Measurements from ENCODE around the gene RPL7L1.
"Not testable (repeated sequence)": the region's sequence is repeated elsewhere in the genome, so short reads cannot be mapped to it uniquely, and the experiment has no call there.

Gene RPL7L1

DNA sequence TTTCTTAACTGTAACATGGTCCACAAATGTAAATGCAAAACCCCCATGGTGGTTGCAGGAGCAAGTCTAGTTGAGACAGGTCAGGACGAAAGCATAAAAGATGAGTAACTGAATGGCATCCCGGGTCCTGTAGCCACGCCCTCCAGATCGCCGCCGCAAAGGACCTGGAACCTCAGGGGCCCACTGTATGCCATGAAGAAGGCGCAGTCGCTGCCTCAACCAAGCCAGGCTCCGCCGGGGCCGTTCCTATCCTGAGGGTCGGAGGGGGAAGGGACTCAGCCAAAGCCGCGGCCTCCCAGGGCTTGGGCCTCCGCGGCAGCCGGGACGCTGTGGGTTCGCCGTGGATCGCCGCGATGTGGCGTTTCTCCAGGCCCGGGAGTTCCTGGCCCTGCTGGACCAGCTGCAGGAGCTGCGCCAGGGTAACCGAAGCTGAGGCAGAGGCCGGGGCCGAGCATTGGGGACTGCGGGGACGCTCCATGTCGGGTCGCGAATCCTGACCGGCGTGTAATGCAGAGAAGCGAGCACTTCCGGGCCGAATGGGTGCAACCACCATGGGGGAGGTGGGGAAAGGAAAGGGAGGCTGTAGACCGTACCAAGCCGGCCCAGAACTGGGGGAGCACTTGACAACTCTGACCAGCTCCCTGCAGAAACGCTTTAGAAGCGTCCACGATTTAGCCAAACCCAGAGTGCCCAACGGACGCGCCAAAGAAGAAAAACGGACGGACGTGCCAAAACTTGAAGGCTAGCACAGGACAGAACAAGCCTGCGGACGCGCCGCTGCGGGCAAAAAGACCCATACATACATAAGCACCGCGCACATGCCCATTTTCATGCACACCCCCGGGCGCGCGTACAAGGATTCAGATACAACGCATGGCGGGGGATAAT lies 11.1 kb downstream of the RPL7L1 start:
- in situ Hi-C loops (cut with MboI; ENCODE audit: low sequenced_read_pairs), result no loop called here

DNA sequence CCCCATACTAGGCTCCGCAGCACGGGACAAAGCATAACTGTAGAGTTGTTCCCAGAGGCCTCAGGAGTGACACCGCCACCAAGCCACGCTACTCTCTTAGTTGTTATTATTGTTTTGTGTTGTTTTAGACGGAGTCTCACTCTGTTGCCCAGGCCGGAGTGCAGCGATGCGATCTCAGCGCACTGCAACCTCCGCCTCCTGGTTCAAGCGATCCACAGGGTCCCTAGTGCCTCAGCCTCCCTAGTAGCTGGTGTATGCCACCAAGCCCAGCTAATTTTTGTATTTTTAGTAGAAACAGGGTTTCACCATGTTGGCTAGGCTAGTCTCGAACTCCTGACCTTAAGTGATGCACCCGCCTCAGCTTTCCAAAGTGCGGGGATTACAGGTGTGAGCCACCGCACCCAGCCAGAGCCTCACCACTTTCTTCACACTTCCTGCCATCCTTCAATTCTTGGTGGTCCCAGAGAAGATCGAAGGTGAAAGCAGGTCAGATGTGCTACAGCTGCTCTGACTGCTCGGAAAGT lies 11.8 kb downstream of the RPL7L1 start:
- in situ Hi-C loops (cut with MboI; ENCODE audit: low sequenced_read_pairs), result no loop called here

DNA sequence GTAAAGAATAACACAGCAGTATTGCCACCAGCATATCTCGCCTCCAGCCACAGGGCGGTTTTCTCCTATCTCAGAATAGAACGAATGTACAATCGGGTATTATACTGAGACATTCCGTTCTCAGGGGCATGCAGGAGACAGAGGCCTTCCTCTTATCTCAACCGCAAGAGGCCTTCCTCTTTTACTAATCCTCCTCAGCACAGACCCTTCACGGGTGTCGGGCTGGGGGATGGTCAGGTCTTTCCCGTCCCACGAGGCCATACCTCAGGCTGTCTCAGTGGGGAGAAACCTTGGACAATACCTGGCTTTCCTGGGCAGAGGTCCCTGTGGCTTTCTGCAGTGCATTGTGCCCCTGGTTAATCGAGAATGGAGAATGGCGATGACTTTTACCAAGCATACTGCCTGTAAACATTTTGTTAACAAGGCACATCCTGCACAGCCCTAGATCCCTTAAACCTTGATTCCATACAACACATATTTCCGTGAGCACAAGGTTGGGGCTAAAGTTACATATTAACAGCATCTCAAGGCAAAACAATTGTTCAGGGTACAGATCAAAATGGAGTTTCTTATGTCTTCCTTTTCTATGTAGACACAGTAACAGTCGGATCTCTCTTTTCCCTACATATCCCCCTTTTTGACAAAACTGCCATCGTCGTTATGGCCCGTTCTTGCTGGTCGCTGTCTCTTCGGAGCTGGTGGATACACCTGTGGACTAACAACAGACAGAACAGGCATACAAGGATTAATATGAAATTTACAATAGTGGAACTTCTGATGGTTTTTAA lies 14.8 kb downstream of the RPL7L1 start:
- in situ Hi-C loops (cut with MboI; ENCODE audit: low sequenced_read_pairs), result not testable (repeated sequence)

DNA sequence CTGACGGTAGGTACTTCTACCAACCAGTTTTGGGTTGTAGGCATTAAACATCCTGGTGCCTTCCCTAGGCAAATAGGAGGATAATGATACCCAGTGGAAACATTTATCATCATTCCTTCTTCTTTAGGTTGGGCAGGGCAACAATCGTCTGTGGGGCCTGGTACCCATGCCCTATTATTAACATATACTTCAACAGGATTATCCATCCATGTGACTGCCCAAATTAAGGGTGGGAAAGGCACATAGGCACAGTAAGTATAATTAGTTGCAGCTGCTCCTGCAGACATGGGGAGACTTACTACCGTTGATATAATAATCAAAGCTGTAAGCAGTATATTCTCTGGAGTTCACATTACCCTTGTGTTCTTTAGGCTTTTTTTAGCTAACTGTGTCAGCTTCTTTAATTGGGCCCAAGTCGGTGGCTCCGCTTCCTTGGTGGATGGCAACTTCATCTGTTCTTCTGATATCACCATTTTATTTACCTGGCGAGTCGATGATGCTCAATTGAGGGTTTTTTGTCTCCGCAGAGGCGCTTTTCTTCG lies 16.8 kb downstream of the RPL7L1 start:
- in situ Hi-C loops (cut with MboI; ENCODE audit: low sequenced_read_pairs), result no loop called here

DNA sequence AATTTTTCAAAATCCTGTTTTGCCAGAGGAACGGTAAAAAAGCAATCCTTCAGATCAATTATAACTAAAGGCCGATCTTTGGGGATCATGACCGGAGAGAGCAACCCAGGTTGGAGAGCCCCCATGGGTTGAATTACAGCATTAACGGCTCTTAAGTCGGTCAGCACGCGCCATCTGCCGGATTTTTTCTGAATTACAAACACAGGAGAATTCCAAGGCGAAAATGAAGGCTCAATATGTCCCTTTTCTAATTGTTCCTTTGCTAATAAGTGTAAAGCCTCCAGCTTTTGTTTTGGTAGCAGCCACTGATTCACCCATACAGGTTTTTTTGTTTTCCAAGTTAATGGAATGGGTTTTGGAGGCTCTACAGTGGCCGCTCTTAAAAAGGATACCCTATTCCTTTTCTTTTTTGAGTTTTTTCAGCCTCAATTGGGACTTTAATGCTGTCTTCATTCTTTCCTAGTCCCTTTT lies 19.5 kb downstream of the RPL7L1 start:
- in situ Hi-C loops (cut with MboI; ENCODE audit: low sequenced_read_pairs), result no loop called here

DNA sequence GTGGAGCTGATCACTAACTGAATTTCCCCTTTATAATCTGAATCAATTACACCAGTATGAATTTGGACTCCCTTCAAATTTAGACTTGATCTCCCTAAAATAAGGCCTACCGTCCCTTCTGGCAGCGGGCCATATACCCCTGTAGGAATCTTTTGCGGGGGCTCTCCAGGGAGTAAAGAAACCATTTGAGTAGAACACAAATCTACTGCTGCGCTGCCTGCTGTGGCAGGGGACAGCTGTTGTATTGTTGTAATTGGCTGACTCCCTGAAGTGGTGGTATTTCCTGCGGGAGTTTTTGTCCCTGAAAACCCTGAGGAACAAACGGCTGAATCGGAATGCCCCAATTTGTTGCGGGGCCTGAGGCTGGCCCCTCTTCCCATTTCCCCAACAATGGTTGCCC lies 20.5 kb downstream of the RPL7L1 start:
- in situ Hi-C loops (cut with MboI; ENCODE audit: low sequenced_read_pairs), result loop anchor here (10.0 kb wide), 1 partner anchor 245 kb away; no protein-coding TSS in a partner anchor

DNA sequence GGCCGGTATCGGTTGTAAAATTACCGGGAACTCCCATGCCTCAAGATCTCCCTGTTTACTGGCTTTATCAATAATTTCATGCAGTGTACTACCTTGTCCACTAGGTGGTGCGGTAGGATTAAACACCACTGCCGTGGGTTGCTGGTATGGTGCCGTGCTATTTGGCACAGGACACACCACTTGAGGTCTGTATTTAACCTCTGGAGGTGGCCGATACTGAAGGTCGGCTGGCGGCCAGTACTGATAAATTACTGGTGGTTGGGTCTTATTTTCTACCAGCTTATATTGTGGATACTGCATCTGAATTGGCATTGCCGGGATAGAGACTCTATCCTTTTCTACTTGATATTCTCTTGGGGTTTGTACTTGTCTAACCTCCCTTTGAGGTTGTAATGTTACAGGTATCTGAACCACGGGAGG lies 22.1 kb downstream of the RPL7L1 start:
- in situ Hi-C loops (cut with MboI; ENCODE audit: low sequenced_read_pairs), result loop anchor here (10.0 kb wide), 1 partner anchor 243 kb away; no protein-coding TSS in a partner anchor

DNA sequence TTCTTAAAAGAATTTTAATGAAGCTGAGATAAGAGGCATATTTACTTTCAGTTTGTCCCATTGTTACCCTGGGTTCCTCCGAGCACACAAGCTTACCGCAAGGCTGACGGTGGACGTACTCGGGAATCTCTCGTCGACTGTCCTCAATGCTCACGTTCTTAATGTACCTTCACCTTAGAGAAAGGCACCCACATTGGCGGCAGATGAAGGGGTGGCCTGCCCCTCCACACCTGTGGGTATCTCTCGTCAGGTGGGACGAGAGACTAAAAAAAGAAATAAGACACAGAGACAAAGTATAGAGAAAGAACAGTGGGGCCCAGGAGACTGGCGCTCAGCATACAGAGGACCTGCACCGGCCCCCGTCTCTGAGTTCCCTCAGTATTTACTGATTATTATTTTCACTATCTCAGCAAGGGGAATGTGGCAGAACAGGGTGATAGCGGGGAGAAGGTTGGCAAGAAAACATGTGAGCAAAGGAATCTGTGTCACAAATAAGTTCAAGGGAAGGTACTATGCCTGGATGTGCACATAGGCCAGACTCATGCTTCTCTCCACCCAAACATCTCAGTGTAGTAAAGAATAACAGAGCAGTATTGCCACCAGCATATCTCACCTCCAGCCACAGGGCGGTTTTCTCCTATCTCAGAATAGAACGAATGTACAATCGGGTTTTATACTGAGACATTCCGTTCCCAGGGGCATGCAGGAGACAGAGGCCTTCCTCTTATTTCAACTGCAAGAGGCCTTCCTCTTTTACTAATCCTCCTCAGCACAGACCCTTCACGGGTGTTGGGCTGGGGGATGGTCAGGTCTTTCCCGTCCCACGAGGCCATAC lies 23.2 kb downstream of the RPL7L1 start:
- in situ Hi-C loops (cut with MboI; ENCODE audit: low sequenced_read_pairs), result loop anchor here (10.0 kb wide), 1 partner anchor 242 kb away; no protein-coding TSS in a partner anchor

DNA sequence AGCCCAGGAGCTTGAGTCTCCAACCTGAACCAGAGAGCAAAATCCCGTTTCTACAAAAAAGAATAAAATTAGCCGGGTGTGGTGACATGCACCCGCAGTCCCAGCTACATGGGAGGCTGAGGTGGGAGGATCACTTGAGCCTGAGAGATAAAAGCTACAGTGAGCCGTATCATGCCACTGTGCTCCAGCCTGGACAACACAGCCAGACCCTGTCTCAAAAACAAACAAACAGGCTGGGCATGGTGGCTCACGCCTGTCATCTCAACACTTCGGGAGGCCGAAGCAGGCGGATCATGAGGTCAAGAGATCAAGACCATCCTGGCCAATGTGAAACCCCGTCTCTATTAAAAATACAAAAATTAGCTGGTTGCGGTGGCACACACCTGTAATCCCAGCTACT lies 25.1 kb downstream of the RPL7L1 start:
- in situ Hi-C loops (cut with MboI; ENCODE audit: low sequenced_read_pairs), result loop anchor here (10.0 kb wide), 1 partner anchor 240 kb away; no protein-coding TSS in a partner anchor

DNA sequence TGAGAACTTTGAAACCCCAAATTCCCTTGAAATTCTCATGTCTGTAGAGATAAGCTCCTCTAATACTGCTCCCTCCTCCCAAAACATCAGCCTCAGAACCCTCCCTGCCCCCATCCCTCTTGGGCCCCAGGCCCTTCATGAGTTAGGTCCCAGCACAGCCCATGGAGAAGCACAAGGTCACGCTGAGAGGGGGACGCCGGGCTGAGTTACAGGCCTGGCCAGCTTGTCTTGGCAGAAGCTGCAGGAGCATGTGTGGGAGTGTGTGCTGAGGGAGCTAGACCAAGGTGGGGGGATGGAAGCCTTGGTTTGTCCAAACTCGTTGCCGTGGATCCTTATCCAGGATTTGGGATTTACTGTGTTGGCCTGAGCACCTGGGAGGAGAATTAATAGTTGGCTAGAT lies 27.9 kb downstream of the RPL7L1 start:
- in situ Hi-C loops (cut with MboI; ENCODE audit: low sequenced_read_pairs), result loop anchor here (10.0 kb wide), 1 partner anchor 237 kb away; no protein-coding TSS in a partner anchor

DNA sequence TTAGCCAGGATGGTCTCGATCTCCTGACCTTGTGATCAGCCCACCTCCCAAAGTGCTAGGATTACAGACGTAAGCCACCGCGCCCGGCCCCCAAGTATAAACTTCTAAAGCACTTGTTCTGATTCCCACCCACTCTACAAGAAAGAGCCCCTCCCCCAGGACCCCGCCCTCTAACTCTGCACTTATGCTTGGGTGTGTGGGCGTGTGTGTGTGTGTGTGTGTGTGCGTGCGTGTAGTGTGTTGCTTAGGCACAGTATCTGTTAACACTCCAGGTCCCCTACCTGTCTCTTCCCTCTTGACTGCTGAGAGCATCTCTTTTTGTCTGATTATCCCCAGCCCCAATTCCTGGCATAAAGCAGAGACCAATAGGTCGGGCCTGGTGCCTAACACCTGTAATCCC lies 30.4 kb downstream of the RPL7L1 start:
- in situ Hi-C loops (cut with MboI; ENCODE audit: low sequenced_read_pairs), result loop anchor here (10.0 kb wide), 1 partner anchor 235 kb away; no protein-coding TSS in a partner anchor

DNA sequence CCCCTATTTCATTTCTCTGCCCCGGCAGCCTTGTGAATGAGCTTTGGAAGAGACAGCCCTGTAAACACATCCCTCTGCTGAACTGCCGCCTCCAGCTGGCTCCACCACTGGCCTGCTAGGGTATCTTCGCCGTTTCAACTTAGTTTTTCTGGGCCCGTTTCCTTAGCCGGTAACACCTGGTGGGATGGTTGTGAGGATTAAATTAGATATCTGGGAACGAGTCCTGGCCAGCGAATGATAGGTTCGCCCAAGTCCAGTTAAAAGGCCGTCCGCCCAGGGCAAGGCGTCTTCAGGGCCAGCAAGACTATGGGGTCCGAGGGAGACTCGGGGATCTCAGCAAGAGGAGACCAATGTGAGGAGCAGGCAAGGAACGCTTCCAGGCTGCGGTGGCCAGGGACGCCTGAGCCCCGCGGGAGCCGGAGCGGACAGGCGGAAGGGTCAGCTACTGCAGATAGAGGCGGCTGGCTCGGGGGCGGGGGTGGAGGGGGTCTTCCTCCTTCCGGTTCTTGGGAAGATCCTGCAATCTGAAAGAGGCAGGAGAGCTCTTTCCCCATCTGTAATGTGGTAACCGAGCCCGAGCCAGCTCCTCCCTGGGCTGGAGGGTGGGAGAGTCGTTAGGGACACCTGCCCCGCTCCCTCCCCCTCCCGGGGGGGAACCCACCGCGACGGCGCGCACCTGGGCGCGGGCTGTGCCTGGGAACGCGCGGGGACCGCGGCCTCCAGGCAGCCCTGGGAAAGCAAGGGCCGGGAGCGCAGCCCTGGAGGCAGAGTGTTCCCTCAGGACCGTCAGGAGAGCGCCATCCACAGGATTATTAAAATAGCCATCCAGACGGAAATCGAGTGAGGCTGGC lies 32.0 kb downstream of the RPL7L1 start:
- in situ Hi-C loops (cut with MboI; ENCODE audit: low sequenced_read_pairs), result no loop called here

DNA sequence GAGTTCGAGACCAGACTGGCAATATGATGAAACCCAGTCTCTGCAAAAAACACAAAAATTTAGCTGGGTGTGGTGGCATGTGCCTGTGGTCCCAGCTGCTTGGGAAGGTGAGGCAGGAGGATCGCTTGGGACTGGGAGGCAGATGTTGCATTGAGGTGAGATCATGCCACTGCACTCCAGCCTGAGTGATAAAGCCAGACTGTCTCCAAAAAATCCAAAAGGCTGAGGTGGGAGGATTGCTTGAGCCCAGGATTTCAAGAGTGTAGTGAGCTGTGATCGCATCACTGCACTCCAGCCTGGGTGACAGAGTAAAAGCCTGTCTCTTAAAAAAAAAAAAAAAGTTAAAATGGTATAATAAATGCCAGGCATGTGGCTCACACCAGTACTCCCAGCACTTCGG lies 35.1 kb downstream of the RPL7L1 start:
- in situ Hi-C loops (cut with MboI; ENCODE audit: low sequenced_read_pairs), result no loop called here

DNA sequence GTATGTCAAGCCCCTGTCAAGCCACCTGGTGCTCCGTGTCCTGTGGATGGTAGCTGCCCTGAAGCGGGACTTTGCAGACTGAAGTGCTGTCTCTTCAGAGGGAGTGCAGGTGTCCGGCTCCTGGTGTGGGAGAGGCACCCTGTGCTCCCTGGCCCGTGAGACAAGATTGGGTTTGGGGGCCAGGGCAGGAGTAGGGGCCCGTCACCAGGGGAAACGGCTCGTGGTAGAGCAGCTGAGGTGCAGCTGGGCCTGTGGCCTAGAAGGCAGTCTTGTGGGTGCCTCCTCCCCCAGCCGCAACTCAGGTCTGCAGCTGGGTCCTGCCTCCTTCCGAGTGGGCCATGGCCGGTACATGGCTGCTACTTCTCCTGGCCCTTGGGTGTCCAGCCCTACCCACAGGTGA lies 36.3 kb downstream of the RPL7L1 start, which contains the start of gene PTCRA:
TSS of gene PTCRA (plus strand) at position 322 of the 400 bp plus-strand sequence. CDS start at position 339, 17 bp downstream.
- in situ Hi-C loops (cut with MboI; ENCODE audit: low sequenced_read_pairs), result no loop called here

DNA sequence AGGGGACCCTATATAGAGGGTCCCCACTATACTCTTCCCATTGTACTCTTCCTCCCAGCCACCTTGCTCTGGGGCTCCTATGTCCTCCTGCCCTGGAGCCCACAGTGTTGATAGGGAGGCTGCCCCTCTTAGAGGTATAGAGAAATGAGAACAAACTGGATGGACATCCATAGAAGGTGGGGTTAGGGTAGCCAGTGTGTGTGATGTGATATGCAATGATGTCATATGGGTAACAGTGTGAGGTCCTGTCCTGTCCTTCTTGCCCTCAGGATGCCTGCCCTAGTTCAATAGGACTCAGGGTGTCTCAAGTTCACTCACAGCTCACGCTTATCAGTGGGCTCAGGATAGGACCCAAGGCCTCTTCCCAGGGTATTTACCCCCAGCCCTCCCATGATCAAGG lies 36.9 kb downstream of the RPL7L1 start:
- in situ Hi-C loops (cut with MboI; ENCODE audit: low sequenced_read_pairs), result no loop called here

DNA sequence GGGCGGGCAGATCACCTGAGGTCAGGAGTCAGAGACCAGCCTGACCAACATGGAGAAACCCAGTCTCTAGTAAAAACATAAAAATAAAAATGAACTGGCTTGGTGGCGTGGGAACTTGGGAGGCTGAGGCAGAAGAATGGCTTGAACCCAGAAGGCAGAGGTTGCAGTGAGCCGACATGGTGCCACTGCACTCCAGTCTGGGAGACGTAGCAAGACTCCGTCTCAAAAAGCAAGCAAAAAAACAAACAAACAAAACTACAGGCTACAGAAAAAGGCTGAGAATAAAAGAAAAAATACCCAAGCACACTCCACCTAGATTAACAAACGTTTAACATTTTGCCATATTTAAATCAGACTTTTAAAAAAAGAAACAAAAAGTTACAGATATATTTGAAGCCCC lies 42.4 kb downstream of the RPL7L1 start:
- in situ Hi-C loops (cut with MboI; ENCODE audit: low sequenced_read_pairs), result no loop called here

DNA sequence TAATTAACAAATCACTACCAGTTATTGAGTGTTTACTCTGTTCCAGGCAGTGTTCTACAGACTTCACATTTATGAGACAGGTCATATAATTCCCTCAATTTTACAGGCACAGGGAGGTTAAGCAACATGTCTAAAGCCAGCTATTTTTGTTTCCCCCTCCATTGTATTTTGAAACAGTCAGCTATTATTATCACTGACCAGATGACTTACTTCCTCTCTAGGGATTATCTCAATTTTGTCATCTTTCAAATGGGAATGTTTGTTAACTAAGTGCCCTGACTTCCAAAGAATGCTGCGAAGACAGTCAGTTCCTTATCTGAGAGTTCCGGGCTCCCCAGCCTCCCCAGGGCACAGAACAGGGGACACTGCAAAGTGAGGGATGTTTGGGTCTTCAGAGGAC lies 44.2 kb downstream of the RPL7L1 start:
- in situ Hi-C loops (cut with MboI; ENCODE audit: low sequenced_read_pairs), result no loop called here

DNA sequence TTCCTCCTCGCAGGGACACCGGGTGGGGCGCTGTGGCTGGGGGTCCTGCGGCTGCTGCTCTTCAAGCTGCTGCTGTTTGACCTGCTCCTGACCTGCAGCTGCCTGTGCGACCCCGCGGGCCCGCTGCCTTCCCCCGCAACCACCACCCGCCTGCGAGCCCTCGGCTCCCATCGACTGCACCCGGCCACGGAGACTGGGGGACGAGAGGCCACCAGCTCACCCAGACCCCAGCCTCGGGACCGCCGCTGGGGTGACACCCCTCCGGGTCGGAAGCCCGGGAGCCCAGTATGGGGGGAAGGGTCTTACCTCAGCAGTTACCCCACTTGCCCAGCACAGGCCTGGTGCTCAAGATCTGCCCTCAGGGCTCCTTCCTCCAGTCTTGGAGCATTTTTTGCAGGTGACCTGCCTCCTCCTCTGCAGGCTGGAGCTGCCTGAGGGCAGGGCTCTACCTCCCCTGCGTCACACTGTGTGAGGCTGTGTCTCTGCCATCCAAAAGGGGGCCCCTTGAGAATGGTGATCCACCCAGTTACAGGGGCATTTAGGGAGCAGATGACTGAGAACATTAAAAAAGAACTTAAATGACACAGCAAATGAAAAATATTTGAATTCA lies 45.9 kb downstream of the RPL7L1 start:
- in situ Hi-C loops (cut with MboI; ENCODE audit: low sequenced_read_pairs), result no loop called here
